Pons (tissue), 1 donor: Measurements from ENCODE around the gene NCOA7.

ENCODE experiments used
- DNase-seq: peaks from one replicate; pipeline ENCODE4 v3.0.0-alpha.2; 2016; ENCODE audit warnings: low spot score

NCOA7 gene

GRCh38 chr6:125814481-125814880 is 23.7 kb downstream of the NCOA7 start:
- DNase-seq: peak; percentile 66

DNA sequence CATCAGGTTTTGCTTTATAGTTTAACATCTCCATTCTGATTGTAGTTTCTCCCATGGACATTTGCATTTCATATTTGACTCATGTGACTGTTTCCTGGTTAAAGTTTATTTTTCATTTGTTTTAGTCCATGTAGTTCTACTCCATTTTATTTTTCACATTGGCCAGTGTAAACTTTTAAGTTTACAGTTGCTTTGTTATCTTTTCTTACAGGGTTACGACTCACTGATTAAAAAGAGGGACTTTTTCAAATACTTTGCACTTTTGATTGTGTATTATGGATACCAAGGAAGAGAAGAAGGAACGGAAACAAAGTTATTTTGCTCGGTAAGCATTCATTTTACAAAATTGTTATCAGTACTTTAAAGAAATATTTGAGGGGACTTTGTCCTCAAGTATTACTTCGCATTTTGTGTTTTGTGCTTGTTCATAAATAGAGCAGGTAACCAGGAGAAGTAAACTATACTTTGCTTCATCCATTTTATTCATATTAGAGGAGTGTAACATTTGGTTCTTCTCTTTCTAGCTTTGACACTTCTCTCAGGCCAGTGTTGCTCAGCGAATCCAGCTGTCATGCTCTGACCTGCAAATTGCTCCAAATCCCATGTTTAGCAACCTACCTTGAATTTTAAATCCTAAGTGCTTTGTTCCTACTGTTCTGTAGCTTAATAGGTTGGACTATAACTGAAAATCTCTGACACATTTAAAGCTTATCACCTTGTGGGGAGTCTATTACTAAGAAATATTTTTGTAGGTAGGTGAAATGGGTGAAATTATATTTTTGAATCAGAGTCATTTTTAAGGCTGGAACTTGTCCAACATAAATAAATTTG is 24.5 kb downstream of the NCOA7 start:
- DNase-seq: no peak

DNA sequence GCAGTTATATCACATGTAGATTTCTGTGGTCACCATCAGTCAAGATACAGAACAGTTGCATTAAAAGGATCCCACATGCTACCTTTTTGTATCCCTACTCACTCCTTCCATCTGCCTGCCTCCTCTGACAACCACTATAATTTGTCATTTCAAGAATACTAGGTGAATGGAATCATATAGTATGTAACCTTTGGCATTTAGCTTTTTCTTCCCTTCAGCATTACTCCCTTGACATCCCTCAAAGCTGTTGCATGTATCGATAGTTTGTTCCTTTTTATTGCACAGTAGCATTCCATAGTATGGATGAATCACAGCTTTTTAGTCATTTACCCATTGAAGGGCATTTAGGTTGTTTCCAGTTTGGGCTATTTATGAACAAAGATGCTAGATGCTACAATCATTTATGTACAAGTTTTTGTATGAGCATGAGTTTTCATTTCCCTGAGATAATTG is 26.1 kb downstream of the NCOA7 start:
- no peak for DNase-seq

- DNase-seq: no peak
Measured at GRCh38 chr6:125818225-125818657, 27.5 kb downstream of the NCOA7 start.

GRCh38 chr6:125818772-125819260 is 28.1 kb downstream of the NCOA7 start:
- no peak for DNase-seq

DNA sequence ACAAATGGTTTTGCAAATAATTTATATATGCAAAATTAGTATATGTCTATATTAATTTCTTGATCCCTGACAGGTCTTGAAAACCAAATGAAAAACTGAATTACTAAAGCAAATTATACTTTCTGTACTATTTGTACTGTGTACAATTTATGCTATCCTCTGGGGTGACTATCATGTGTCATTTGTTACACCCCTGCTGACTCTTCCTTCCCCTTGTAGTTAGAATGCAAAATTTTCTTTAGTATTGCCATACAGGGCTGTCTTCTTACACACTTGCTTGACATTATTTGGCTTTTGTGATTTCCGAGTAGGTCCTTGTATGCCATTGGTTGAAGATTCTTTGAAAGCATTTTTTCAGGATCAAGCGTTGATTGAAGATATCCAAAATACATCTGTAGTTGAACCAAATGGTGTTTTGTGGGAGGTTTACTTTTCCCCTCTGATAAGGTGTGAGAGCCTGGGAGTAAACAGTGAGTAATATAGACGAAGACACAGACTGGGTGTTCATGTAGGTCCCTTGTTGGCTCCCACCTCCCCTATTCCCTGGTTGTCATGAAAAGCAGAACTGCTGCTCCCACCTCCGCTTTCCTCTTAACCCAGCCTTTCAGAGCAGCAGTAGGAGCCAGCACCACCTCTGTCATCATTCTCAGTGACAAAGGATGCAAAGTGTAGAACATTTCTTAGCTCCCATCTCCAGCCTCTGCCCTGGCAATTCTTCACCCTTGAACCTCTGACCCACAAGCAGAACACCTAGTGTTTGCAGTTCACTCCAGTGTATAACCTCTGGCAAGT is 29.0 kb downstream of the NCOA7 start:
- DNase-seq: no peak

GRCh38 chr6:125821825-125822281 is 31.1 kb downstream of the NCOA7 start:
- DNase-seq: peak; percentile 91

- no peak for DNase-seq
Measured at GRCh38 chr6:125823180-125823579, 32.4 kb downstream of the NCOA7 start.

DNA sequence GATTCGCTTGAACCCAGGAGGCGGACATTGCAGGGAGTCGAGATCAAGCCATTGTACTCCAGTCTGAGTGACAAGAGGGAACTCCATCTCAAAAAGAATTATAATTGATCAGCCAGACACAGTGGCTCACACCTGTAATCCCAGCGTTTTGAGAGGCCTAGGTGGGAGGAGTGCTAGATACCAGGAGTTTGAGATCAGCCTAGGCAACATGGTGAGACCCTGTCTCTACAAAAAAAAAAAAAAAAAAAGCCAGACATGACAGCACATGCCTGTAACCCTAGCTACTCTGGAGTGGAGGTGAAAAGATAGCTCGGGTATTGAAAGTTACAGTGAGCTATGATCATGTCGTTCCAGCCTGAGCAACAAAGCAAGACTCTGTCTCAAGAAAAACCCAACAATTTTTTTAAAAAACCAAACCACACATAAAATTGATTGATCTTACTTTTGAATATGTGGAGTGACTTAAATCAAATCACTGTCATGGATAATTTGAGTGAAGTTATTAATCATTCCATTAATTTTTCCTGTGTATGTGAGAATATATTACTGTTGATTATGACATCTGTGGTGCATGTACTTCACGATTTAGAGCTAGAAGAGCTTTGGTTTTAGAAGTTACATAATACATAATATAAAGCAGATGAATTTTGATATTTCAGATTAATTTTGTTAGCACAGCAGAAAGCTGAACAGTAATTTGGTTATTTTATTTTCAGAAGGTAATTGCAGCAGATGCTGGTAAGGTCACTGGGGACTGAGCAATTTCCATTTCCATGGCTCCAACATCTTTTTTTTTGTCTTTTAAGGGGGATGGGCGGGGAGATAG is 34.4 kb downstream of the NCOA7 start:
- no peak for DNase-seq

DNA sequence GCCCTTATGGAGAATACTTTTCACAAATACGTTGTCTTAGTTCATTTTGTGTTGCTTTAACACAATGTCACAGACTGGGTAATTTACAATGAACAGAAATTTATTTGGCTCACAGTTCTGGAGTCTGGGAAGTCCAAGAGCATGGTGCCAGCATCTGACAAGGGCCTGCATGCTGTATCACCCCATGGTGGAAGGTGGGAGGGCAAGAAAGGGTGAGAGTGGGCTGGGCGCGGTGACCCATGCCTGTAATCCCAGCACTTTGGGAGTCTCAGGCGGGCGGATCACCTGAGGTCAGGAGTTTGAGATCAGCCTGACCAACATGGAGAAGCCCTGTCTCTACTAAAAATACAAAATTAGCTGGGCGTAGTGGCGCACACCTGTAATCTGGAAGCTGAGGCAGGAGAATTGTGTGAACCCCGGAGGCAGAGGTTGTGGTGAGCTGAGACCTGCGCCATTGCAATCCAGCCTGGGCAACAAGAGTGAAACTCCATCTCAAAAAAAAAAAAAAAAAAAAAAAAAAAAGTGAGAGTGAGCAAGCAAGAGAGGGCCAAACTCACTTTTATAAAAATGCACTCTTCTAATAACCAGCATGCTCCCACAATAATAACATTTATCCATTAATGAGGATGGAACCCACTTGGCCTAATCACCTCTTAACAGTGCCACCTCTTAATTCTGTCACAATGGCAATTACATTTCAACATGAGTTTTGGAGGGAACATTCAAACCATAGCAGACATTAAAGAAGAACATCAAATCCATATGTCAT is 36.1 kb downstream of the NCOA7 start:
- DNase-seq: no peak

- no peak for DNase-seq
Measured at GRCh38 chr6:125827788-125828320, 37.1 kb downstream of the NCOA7 start.

GRCh38 chr6:125828476-125829039 is 37.8 kb downstream of the NCOA7 start:
- DNase-seq: no peak

DNA sequence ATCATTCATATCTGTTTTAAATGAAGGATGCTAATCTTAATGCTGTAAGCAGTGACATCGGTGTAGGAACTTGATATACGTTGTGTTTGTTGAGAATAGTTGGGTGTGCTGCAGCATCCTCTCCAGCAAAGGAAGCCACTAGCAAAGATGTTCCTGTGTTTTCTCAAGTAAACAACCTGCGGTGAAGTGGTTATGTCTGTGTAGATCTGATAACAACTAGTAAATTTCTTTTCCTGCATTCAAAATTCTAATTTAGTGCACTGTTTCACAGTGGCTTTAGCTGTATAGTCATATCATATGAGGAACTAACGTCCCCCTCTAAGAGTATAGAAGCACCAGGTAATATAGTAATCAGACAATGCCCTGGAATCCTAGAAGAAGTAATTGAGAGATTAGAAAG is 38.7 kb downstream of the NCOA7 start:
- no peak for DNase-seq

DNA sequence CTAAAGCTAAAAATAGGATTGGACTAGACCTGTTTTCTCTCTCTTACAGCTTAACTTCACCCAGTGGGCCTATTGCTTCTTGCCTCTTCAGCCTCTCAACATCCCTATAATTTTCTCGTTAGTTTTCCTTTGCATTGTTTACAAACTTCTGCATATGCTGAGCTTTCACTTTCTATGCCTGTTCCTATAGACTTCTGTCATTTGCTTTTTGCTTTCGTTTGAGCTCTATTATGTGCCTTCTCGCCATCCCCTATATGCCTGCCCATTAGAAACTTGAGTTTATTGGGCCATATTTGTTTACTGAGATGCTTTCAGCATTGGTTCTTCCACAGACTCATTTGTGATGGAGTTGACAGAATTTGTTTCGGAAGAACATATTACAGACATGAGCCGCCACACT is 40.9 kb downstream of the NCOA7 start:
- DNase-seq: no peak

DNA sequence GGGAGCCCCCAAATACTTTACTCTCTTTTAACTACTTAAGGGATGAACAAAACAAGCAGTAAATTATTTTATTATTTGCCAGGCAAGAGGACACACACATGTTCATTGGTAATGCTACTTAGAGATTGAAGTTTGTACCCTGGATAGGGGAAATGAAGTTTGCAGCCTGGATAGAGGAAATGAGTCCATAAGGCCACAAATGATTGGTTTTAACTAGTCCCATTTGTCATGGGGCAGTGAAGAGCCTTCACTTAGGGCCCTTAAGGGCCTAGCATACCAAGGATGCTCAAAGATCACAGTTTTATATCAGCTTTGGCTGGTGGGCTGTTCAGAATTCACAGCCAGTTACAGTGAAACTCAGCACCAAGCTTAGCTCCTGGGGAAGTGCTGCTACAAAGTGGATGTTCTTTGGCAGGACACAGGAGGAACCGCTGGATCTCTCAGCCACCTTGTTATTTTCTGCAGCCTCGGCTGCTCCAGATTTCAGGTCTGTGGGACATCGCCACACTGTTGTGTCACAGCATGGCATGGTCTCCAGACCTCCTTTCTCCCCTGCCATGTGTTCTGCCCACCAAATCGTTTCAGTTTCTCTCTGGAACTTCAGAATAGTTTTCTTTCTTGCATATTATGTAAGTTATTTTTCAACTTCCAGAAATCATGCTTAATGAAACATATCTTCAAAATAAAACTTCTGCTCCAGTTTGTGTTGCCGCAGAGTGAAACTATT is 41.8 kb downstream of the NCOA7 start:
- DNase-seq: no peak

- no peak for DNase-seq
Measured at GRCh38 chr6:125834348-125834747, 43.6 kb downstream of the NCOA7 start.

DNA sequence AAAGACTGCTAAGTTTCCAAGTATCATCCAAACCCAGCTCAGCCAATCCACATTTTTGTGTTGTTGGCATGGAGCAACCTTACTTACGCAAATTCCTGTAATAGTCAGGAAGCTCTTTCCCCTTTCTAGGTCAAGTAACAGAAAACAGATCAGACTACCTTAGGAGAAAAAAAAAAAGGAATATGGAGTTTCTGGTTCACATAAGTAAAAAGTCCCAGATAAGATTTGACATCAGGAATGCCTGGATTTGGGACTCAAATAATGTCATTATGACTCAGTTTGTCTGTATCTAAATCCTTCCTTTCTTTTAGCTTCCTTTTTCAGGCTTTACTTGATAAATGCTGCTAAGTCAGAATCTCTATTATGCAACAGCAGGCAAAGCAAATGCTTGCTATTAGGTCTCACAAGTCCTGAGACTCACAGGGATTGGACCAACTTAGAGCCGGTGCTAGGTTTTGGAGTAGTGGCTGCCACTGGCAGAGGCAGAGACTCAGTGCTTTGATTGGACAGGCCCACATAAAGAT is 44.5 kb downstream of the NCOA7 start:
- DNase-seq: peak; percentile 67

DNA sequence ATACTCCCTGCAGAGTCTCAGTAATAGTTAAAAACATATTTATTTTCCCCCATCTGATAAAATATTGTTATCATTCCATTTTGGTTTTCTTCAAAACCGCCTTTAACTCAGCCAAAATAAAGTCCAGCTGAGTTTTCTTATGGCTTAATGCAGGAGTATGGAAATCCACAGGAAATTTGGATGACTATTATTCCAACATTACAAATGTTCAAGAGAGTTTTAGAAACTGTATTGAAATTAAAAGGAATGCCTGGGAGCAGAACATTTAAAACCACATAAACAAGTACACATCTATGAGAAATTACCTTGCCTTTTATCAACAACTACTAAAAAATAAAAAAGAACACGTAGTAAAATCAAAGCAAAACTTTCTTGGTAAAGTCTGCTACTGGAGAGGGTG is 45.7 kb downstream of the NCOA7 start:
- no peak for DNase-seq

DNA sequence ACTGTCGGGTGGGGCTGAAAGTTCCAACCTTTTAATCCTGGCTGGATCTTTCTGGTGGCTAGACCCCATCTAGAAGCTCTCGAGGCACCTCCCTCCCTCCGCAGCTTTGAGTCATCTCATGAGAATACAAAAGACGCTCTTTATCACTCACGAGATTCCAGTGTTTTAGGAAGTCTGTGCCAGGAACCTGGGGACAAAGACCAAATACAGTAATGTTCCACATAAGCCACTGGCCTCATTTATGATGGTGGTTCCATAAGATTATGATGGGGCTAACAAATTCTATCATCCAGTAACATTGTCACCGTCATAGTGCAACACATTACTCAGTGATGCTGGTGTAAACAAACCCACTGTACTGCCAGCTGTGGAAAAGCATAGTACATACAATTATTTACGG is 48.7 kb downstream of the NCOA7 start:
- DNase-seq: peak; percentile 93

GRCh38 chr6:125839879-125840278 is 49.1 kb downstream of the NCOA7 start:
- DNase-seq: no peak
